ENCODE measurements around the gene RASGRF1.

DNA sequence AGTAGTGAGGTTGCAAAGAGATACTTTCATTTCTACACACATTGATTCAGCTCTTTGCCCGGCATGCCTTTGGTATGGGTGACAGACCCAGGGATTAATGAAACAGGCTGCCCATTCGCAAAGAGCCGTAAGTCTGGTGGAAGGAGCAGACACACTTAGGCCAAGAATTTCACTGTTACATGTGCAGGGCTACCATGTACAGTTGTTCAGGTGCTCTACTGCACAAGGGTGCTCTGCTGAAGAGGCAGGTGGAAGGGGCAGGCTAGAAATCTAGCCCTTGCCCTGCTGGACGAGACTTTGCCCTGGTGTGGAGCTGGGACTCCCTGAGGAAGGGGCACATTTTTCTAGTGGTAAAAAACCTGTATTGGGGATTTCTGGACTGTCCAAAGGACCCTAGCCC lies 26.2 kb upstream of the RASGRF1 start:
- TF ChIP-seq, protein P1, sequence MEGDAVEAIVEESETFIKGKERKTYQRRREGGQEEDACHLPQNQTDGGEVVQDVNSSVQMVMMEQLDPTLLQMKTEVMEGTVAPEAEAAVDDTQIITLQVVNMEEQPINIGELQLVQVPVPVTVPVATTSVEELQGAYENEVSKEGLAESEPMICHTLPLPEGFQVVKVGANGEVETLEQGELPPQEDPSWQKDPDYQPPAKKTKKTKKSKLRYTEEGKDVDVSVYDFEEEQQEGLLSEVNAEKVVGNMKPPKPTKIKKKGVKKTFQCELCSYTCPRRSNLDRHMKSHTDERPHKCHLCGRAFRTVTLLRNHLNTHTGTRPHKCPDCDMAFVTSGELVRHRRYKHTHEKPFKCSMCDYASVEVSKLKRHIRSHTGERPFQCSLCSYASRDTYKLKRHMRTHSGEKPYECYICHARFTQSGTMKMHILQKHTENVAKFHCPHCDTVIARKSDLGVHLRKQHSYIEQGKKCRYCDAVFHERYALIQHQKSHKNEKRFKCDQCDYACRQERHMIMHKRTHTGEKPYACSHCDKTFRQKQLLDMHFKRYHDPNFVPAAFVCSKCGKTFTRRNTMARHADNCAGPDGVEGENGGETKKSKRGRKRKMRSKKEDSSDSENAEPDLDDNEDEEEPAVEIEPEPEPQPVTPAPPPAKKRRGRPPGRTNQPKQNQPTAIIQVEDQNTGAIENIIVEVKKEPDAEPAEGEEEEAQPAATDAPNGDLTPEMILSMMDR (conservative IDR thresholded peaks at IDR 0.05): no peak
- no peak for TF ChIP-seq ZFX (IDR thresholded peaks at IDR 0.05)

Measured in C4-2B (cell line).